GM18507 (cell line): ENCODE results near the gene ABCD1.
"Not testable (repeated sequence)": the region's sequence is repeated elsewhere in the genome, so short reads cannot be mapped to it uniquely, and the experiment has no call there.

Experiments
- DNase-seq: peaks from one replicate; pipeline ENCODE4 v3.0.0; 2011; ENCODE audit warnings: low read depth; ENCODE audit not compliant: insufficient read length; ENCODE audit errors: extremely low spot score
- FAIRE-seq: peaks from 2 replicates; lab custom pipeline; 2011; peaks lifted over from hg19 to GRCh38; lab: Jason Lieb, UNC

The ABCD1 gene

GRCh38 chrX:153744210-153745066, 19.8 kb downstream of the ABCD1 start:
- DNase-seq (no peak), FAIRE-seq (no peak)

GRCh38 chrX:153745067-153745433, 20.4 kb downstream of the ABCD1 start:
- not testable (repeated sequence) for FAIRE-seq, DNase-seq

- FAIRE-seq, result no peak
These were observed 21.7 kb downstream of the ABCD1 start for GRCh38 chrX:153746359-153746758.

GRCh38 chrX:153746991-153747390, 22.3 kb downstream of the ABCD1 start:
- DNase-seq, FAIRE-seq: not testable (repeated sequence)

More at GRCh38 chrX:153746359-153746758, 21.7 kb downstream of the ABCD1 start:
- DNase-seq, result no peak

GRCh38 chrX:153749017-153749416, 24.4 kb downstream of the ABCD1 start:
- not testable (repeated sequence) for FAIRE-seq

GRCh38 chrX:153750127-153750774, 25.6 kb downstream of the ABCD1 start:
- DNase-seq, result no peak
- no peak for FAIRE-seq

More at GRCh38 chrX:153749017-153749416, 24.4 kb downstream of the ABCD1 start:
- not testable (repeated sequence) for DNase-seq

GRCh38 chrX:153755136-153755535, 30.5 kb downstream of the ABCD1 start:
- no peak for FAIRE-seq

GRCh38 chrX:153761863-153762262, 37.2 kb downstream of the ABCD1 start:
- DNase-seq, result no peak
- no peak for FAIRE-seq

More at GRCh38 chrX:153755136-153755535, 30.5 kb downstream of the ABCD1 start:
- DNase-seq, result no peak

GRCh38 chrX:153762626-153763173, 38.0 kb downstream of the ABCD1 start:
- DNase-seq (no peak), FAIRE-seq (no peak)

GRCh38 chrX:153763298-153763932, 38.8 kb downstream of the ABCD1 start:
- DNase-seq, result no peak
- FAIRE-seq, result no peak

- FAIRE-seq (peak; percentile 77), DNase-seq (peak; percentile 39)
These were observed 39.5 kb downstream of the ABCD1 start, which contains the start of gene PLXNB3 for GRCh38 chrX:153763989-153764755. PLXNB3 (plus strand) TSS chrX:153764249; CDS start chrX:153765536, 1,287 bp downstream.

GRCh38 chrX:153764786-153765137, 40.1 kb downstream of the ABCD1 start:
- FAIRE-seq (no peak), DNase-seq (no peak)

GRCh38 chrX:153765138-153766079, 40.8 kb downstream of the ABCD1 start:
- FAIRE-seq (no peak), DNase-seq (no peak)

- no peak for FAIRE-seq
- no peak for DNase-seq
These were observed 41.6 kb downstream of the ABCD1 start for GRCh38 chrX:153766098-153766817.

- FAIRE-seq, result no peak
- no peak for DNase-seq
These were observed 42.4 kb downstream of the ABCD1 start for GRCh38 chrX:153766871-153767673.

- no peak for FAIRE-seq
- no peak for DNase-seq
These were observed 43.0 kb downstream of the ABCD1 start for GRCh38 chrX:153767674-153768055.
